Cardiac septum (tissue), 1 donor: Measurements from ENCODE around the gene ADM2. TPM values are rescaled to one million over a fixed set of nuclear protein-coding genes. Genes with fewer than 3 reads are reported as not detected.
"Not testable (repeated sequence)": the region's sequence is repeated elsewhere in the genome, so short reads cannot be mapped to it uniquely, and the experiment has no call there.

Experiments used
- DNase-seq: peaks from one replicate; pipeline ENCODE4 v3.0.0-alpha.2; 2020; ENCODE audit warnings: low spot score
- intact Hi-C: fragments of 100-400 bp; cut with DNase I; formaldehyde crosslinking; loops from one replicate; pipeline ENCODE4 v1.14.0; 2022
- total RNA-seq: library from RNA; stranded (reverse); fragmentation: NEBNext Ultra II Directional; extraction: Animal tissue kit (Norgen Biotek cat#: 25700); gene quantifications from one replicate; pipeline ENCODE4 v1.2.1, GENCODE V29; 2021
- donor health status: DM: no; HTN: no; CAD: no.

ADM2 gene
- total RNA-seq, 1 donor from 2014 or later, result 0.13 TPM

GRCh38 chr22:50529897-50530579, 48.7 kb downstream of the ADM2 start, which contains the start of gene TYMP:
Gene TYMP (minus strand): TSS chr22:50530012. CDS start chr22:50529709, 303 bp downstream.
- intact Hi-C loops, result loop anchor here (5.0 kb wide), 2 partner anchors 32 to 52 kb away; partner anchors contain the start of genes CHKB and SYCE3
- peak; percentile 94 for DNase-seq

- intact Hi-C loops, result no loop called here
- DNase-seq, result no peak
These were observed 49.2 kb downstream of the ADM2 start for GRCh38 chr22:50530580-50530876.

- peak; percentile 95 for DNase-seq
- intact Hi-C loops, result no loop called here
These were observed 49.7 kb downstream of the ADM2 start for GRCh38 chr22:50530877-50531545.

GRCh38 chr22:50531546-50531961, 50.2 kb downstream of the ADM2 start:
- intact Hi-C loops, result no loop called here
- no peak for DNase-seq

- intact Hi-C loops, result no loop called here
- peak; percentile 91 for DNase-seq
These were observed 50.8 kb downstream of the ADM2 start for GRCh38 chr22:50531962-50532674.

GRCh38 chr22:50532824-50533796, 51.8 kb downstream of the ADM2 start:
- intact Hi-C loops, result no loop called here

GRCh38 chr22:50533856-50534711, 52.7 kb downstream of the ADM2 start:
- intact Hi-C loops, result not testable (repeated sequence)

More at GRCh38 chr22:50532824-50533796, 51.8 kb downstream of the ADM2 start:
- no peak for DNase-seq

GRCh38 chr22:50535113-50535512, 53.8 kb downstream of the ADM2 start:
- intact Hi-C loops, result no loop called here
- no peak for DNase-seq

More at GRCh38 chr22:50533856-50534711, 52.7 kb downstream of the ADM2 start:
- not testable (repeated sequence) for DNase-seq

Other genes starting within 250 kb of the ADM2 start
- gene TUBGCP6, start 236.5 kb upstream of the ADM2 start, total RNA-seq, result 22.8 TPM
- 13.1 TPM for gene HDAC10, start 230.3 kb upstream of the ADM2 start, total RNA-seq
- 32.5 TPM for gene MAPK12, start 219.9 kb upstream of the ADM2 start, total RNA-seq
- gene MAPK11, start 211.2 kb upstream of the ADM2 start, total RNA-seq, result 11.7 TPM
- gene PLXNB2, start 173.9 kb upstream of the ADM2 start, total RNA-seq, result 85.7 TPM
- gene DENND6B, start 154.5 kb upstream of the ADM2 start, total RNA-seq, result 2.8 TPM
- 37.1 TPM for gene PPP6R2, start 138.2 kb upstream of the ADM2 start, total RNA-seq
- gene SBF1, start 6.5 kb upstream of the ADM2 start, total RNA-seq, result 63.5 TPM
- not detected for gene MIOX, start 5.3 kb downstream of the ADM2 start, total RNA-seq
- gene LMF2, start 26.2 kb downstream of the ADM2 start, total RNA-seq, result 28.7 TPM
- gene NCAPH2, start 26.7 kb downstream of the ADM2 start, total RNA-seq, result 25.1 TPM
- gene SCO2, start 44.1 kb downstream of the ADM2 start, total RNA-seq, result 2.4 TPM
- 18.3 TPM for gene TYMP, start 48.5 kb downstream of the ADM2 start, total RNA-seq
- gene KLHDC7B, start 64.4 kb downstream of the ADM2 start, total RNA-seq, result 0.08 TPM
- gene SYCE3, start 81.4 kb downstream of the ADM2 start, total RNA-seq, result not detected
- gene CPT1B, start 96.9 kb downstream of the ADM2 start, total RNA-seq, result 253 TPM
- gene CHKB, start 101.3 kb downstream of the ADM2 start, total RNA-seq, result 49.4 TPM
- 0.48 TPM for gene MAPK8IP2, start 119.2 kb downstream of the ADM2 start, total RNA-seq
- 33.7 TPM for gene ARSA, start 146.6 kb downstream of the ADM2 start, total RNA-seq
- gene SHANK3, start 191.3 kb downstream of the ADM2 start, total RNA-seq, result 25.9 TPM